ENCODE measurements around the gene LYZL1.
"Not testable (repeated sequence)": the region's sequence is repeated elsewhere in the genome, so short reads cannot be mapped to it uniquely, and the experiment has no call there.

Gene LYZL1

DNA sequence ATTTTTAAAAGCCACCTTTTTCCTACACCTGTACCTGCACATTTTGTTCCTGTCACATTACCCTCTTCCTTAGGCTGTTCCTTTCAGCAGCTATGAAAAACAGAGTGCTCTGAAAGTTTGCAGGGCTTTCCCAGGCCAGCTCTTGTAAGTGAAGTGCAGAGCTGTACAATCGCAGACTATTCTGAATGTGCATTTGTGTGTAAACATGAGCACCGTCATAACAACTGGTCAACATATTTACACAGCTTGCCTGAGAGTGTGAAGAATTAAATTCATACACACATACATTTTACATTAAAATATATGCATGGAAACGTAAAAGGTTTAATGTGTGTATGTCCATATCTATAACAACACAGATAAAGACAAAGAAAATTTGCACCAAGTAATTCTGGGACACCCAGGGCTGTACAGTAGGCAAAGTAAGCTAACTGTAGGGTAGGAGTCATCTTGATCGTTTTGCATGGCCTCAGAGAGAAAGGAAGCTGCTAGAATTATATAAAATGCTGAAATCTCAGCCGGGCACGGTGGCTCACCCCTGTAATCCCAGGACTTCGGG is 23.6 kb upstream of the LYZL1 start:
- DNase-seq: no peak

DNA sequence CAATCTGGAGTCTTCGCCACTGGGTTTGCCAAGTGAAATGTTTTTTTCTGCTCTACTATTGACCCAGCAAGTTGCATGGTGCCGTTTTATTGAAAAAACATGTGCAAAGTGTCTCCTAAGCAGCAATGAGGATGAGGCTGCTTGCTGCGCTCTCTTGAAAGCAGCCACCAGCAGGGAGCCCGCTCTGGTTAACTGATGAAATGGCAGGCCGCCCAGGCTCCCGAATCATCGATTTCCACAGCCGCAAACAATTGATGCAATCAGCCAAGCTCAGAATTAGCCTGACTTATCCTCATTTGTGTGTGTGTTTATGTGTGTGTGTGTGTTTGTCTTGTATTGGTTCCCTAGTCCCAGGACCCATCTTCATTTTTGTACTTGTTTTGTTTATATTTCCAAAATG is 22.2 kb upstream of the LYZL1 start:
- DNase-seq: peak; percentile 42

DNA sequence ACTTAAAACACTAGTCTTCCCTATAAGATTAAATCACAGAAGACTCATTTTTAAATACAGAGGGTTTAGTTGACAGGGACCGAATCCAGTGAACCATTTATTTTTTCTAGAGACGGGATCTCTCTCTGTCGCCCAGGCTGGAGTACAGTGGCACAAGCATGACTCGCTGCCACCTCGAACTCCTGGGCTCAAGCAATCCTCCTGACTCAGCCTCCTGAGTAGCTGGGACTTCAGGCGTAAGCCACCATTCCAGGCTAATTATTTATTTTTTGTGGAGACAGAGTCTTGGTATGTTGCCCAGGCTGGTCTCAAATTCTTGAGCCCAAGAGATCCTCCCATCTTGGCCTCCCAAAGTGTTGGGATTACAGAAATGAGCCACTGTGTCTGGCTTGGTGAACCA is 20.9 kb upstream of the LYZL1 start:
- DNase-seq: no peak

DNA sequence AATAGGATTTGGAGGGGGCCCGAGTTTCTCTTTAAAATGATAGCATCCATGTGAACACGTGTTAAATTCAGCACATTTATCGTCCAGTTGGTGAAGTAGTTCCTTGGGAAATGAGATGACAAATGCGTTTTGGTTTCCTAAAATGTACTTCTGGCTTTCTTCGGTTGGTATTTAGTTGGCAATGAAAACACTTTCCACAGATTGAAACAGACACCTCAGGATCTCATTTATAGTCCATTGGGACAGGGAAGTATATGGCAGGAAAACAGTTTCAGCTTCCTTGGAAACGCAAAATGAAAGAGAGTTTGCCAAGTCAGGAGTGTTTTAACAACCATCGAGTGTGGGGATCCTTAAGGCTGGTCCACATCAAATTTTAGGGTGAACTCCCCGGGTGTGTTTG is 19.4 kb upstream of the LYZL1 start:
- DNase-seq: no peak

DNA sequence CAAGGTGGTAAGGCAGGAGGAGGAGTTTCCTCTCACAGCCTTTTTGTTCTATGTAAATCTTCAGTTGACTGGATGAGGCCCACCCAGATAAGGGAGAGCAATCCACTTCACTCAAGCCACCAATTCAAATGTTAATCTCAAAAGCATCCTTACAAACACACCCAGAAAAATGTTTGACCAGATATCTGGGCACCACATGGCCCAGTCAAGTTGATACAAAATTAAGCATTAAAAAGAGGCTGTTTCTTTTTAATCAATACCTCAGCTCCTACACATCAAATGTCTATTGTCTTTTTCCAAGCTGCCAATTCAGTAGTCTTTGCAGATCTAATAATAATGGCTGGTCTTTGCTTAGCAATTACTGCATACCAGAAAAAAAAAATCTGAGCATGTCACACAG is 18.0 kb upstream of the LYZL1 start:
- no peak for DNase-seq

DNA sequence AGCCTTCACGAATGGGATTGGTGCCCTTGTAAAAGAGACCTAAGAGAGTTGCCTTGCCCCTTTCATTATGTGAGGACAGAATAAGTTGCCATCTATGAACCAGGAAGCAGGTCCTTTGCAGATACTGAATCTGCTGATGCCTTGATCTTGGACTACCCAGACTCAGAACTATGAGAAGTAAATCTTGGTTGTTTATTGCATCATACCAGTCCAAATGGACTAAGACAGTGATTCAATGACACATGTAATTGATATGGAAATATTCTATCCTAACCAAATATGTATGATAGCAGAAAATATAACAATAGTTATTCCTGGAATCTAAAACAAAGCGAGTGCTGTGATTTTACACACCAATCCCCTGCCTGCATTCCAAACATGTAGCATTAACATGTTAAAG is 17.0 kb upstream of the LYZL1 start:
- no peak for DNase-seq

DNA sequence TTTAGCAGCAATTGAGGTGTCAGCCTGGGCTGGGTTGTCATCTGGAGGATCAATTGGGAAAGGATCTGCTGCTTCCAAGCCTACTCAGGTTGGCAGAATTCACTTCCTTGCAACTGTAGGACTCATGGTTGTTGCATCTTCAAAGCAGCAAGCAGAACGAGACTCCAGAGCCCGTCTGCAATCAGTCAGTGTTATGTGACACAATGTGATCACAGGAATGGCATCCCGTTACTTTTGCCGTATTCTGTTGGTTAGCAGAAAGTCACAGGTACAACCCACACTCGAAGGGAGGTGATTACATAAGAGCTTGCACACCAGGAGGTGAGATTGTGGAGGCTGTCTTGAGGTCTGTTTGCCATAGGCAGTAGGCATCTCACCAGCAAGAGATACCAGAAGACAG is 15.4 kb upstream of the LYZL1 start:
- no peak for DNase-seq

DNA sequence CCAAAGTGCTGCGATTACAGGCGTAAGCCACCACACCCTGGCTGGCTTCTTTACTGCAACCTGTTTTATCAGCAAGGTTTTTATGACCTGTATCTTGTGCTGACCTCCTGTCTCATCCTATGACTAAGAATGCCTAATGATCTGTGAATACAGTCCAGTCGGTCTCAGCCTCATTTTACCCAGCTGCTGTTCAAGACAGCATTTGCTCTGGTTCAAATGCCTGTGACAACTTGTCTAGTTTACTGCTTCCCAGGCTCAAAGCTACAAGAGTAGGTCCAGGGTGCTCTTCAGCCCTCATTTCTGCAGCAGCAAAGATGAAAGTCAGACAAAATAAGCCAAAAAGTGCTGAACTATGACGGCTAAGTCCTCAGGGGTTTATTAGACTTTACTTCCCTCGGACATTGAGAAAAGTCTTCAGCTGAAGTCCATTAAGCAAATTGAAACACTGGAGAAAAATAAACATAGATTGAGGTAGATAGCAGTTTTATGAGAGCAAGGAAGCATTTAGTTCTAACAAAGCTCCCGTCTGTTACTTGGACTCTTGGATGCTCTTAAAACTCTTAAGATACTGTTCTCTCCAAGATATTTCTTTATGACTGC is 12.5 kb upstream of the LYZL1 start:
- DNase-seq: no peak

DNA sequence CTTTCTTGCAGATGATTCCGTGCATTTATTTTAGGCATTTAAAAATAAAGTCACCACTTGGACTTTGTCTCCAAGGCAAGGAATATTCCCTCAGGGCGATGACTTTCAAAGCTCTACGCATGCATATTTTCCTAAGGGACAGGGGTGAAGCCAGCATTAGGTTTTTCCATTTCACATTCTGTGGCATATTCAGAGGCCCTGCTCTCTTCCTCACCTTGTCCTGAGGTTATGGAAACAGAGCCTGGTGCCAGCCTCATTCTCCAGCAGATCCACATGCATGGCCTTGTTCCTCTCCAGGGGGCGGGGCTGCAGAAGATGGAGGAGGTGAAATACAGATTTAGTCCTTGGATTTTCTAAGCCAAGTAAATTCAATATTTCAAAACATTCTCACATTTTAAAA is 11.6 kb upstream of the LYZL1 start:
- no peak for DNase-seq

DNA sequence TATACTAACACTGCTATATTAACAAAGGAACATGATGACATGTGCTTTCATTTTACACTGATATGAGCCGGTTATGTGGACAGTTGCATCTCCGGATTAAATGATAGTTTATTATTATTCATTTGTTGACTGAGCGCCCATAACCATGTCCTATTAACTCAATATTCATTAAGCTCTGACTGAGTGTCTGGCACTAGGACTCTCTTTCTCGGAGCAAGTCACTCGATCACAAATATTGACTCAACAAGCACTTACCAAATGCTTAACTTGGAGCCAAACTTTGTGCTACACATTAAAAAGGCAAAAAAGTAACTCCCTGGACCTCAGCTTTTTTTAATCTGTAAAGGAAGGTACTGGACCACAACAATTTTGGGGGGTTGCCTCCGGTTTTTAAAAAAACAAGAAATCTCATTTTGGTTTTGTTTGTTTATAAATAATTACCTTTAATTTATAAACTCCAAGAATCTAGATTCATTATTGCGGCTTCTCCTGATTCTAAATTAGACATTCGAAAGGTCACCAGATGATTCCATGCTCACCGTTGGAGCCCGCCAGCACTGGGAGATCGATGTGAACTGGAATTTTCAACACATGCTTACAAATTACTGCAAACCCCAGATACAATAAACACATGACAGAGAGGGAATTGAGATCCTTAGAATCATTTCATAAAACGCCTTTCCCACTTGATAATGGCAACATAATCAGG is 8.9 kb upstream of the LYZL1 start:
- no peak for DNase-seq

DNA sequence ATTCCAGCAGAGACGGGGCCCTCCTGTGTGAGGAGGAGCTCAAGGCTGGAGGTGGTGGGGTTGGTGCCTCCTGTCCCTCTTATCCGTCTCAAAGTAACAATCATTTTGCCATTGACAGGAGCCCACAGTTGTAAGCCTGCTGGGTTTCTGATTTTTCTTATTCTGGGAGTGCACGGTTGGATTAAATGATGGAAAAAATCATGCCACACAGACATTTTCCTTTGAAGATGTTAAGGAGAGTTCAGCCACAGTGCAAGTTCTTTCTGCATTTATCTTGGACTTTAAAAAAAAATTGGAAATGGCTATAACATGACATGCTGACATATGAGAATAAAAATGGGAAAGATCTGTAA is 8.4 kb upstream of the LYZL1 start:
- no peak for DNase-seq

DNA sequence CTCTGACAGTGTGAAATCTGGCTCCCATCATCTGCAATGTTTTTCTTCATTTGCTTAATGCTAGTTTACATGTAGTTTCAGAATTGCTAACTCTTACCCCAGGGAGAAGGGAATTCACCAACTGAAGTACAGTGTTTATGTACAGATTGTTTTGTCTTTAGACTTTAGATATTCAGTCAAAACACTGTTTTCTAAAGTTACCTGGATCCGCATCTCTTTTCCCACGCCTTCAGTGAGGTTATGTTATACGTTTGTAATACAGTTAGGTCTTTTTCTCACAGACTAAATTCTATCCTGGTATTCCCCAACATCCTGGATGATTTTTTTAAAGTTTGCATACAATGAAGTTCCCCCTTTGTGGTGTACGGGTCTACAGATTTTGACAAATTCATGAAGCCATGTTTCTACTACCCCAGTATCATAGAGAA is 3.2 kb upstream of the LYZL1 start:
- DNase-seq: no peak

DNA sequence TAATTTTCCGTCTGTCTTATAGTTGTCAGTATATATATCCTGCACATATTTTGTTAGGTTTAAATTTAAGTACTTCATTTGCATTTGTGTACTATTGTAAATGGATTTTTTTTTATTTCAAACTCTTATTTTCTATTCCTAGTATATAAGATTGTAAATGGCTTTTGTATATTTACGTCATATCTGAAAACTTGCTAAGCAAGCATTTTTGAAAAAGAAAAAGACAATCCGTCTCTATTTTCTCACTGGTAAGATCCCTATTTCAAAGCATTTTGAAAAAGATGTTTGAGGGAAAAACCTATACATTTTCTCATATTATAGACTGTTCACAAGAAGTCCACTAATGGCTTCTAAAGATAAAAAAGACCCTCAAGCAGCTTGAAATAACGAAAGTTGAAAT is 1.2 kb upstream of the LYZL1 start:
- no peak for DNase-seq

DNA sequence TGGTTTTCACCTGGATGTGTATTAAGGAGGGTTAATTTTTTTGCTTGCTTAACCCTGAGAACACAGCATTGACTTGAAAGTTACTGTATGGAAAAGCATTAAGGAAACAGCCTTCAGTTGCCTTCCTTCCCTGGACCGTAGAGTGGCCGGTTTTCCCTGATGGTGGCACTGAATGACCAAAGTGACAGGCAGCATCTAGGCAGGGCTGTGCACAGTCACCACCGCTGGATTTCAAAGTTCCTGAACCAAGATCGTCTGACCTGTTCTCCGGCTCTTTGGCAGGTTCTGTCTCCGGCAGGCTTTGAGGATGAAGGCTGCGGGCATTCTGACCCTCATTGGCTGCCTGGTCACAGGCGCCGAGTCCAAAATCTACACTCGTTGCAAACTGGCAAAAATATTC is 2.7 kb downstream of the LYZL1 start:
- not testable (repeated sequence) for DNase-seq

DNA sequence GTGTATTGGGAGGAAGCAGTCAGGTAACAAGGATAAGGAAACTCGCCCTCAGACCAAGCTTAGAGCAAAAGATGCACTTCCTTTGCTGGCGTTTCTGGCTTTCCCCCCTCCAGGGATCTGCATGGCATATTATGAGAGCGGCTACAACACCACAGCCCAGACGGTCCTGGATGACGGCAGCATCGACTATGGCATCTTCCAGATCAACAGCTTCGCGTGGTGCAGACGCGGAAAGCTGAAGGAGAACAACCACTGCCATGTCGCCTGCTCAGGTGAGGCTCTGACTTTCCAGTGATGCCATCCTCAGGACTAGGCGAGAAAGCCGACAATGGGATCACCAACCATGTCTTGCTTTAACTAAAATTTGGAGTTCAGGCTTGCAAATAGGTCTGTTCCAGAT is 3.5 kb downstream of the LYZL1 start:
- not testable (repeated sequence) for DNase-seq

DNA sequence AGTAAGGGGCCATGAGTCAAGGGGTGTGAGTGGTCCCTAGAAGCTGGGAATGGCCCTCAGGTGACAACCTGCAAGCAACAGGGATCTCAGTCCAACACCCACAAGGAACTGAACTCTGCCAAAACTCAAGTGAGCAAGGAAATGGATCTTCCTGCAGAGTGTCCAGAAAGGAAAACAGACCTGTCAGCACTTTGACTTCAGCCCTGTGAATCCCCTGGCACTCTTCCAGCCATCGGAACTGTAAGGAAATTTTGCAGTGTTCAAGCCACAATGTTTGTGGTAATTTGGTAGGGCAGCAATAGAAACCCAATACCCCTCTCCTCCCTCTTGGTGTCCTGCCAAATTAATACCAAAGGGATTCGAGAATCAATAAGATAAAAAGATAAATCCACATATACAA is 6.9 kb downstream of the LYZL1 start:
- no peak for DNase-seq

DNA sequence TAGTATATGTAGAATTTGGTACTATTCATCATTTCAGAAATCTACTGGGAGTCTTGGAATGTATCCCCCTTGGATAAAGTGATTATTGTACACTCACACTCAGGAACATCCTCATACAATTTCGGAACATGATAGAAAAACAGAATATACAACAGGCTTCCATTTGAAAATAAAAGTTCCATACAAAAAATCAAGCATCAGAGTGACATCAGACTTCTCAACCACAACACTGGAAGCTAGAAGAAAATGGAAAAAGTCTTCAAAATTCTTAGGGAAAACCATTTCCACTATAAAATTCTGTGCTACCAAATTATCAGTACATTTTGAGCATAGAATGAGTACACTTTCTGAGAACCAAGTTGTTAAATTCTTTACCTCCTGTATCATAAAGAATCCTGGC is 8.8 kb downstream of the LYZL1 start:
- DNase-seq: no peak

DNA sequence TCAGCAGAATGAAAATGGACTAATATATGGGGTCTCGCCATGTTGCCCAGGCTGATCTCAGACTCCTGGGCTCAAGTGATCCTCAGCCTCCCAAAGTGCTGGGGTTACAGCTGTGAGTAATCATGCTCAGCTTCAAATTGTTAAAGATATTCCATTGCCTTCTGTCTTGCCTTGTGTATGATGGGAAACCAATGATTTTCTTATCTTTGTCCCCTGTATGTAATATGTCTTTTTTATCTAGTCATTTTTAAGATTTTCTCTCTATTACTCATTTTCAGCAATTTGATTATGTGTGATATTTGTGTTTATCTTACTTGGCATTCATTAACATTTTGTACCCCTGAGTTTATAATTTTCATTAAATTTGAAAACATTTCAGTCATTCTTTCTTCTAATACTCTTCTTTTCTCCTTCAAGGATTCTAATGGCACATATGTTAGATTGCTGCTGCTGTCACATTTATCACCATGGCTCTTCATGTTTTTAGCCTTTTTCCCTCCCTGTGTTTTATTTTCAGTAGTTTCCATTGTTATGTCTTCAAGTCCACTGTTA is 12.6 kb downstream of the LYZL1 start:
- DNase-seq: no peak

DNA sequence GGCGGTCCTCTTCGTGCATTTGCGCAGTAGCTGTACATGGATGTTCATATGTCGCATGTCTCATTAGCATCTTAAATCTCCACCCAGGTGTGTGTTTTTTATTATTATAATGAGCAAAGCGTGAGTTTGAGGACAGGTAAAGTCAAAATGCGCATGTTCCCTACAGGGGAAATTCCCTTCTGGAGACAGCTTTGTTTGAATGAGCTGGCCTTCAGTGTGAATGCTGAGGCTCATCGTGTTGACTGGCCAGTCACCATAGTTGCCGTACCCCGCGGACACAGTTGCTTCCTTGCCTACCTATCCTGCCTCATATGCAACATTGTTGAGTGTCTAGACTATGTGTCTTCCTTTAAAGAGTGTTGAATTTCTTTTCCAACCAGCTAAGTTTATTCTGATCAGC is 13.6 kb downstream of the LYZL1 start:
- DNase-seq: no peak

DNA sequence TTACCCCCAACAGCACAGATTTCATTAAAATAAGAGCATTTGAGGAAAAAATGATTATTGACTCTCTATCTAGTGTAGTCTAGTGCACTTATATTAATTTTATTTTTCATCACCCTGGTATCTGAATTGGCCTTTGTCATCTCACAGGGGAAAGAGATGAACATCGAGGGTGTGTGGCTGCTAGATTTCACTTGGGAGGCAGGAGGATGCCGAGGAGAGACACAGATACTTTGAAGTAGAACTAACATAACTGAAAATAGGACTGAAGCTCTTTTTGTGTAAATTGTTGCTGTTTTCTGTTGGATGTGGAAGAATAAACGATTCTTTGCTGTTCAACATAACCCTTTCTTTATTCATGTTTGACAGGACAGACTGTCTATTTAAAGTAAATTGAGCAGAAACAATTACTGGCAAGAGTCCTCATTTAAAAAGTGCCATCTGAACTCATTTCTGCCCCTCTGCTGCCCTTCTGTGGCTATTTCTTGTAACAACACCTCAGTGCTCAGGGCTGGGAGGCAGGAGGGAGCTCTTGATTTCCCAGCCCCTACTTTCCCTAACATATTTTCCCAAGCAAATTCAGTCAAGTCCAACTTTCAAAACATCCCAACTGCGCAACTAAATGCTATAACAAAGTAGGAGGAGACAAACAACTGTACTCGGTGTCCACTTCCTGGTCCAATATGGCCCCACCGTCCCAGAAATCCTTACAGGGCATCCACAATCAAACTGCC is 15.6 kb downstream of the LYZL1 start:
- peak; percentile 79 for DNase-seq

DNA sequence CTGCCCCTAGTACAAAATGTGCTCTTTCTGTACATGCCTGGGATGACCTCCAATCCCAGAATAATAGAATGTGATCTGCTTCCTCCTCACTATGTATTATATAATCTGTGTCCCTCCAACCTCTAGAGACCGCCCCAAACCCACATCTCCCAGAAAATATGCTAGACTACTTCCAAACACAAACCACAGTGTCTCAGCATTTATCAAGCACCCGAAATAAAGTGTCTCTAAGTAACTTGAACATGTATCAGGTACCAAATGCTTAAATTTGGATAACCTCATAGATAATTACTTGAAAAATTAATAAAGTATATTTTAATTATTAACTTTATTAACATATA is 16.1 kb downstream of the LYZL1 start:
- no peak for DNase-seq

DNA sequence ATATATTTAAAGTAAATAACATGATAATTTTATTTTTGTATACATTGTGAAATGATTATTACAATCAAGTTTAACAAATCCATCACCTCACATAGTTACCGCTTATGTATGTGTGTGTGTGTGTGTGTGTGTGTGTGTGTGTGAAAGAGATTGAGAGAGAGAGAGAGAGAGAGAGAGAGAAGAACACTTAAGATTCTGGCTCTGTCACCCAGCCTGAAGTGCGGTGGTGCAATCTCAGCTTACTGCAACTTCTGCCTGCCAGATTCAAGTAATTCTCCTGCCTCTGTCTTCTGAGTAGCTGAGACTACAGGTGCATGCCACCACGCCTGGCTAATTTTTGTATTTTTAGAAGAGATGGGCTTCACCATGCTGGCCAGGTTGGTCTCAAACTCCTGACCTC is 17.8 kb downstream of the LYZL1 start:
- DNase-seq: no peak

DNA sequence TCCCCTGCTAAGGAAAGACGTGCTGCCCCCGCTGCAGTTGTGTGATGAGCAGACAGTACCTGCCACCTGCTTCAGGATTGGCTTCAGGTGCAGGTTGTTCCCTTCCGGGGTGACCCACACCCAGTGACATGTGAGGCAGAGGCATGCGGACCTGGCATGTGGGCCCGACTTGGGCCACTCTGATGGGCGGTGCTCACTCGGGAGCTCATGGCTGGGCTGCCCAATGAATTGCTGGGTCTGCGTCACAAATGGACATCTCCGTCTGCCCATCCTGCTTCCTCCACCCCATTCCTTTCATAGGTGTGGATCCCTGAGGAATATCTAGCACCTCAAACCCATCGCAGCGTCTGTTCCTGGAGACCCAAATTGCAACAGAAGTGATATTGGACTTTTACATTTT is 19.3 kb downstream of the LYZL1 start:
- DNase-seq: not testable (repeated sequence)

DNA sequence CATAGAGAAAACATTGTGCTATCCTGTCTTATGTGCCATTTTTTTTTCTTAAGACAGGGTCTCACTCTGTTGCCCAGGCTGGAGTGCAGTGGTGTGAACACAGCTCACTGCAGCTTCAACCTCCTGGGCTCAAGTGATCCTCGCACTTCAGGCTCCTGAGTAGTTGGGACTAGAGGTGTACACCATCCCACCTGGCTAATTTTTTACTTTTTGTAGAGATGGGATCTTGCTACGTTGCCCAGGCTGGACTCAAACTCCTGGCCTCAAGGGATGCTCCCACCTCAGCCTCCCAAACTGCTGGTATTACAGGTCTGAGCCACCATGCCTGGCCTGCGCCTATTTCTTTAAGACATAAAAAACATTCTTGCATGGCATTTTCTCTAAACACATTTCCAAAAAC is 20.6 kb downstream of the LYZL1 start:
- no peak for DNase-seq
